Diencephalon (tissue), 1 donor: ENCODE measurements around the gene PCDHA7. TPM values are rescaled to one million over a fixed set of nuclear protein-coding genes. Genes with fewer than 3 reads are reported as not detected.

Experiments
- total RNA-seq: library from RNA; depleted of rRNA; stranded (reverse); fragments of >200 nt; gene quantifications from one replicate; pipeline ENCODE4 v1.2.3, GENCODE V29; 2014

The PCDHA7 gene
- total RNA-seq, 1 donor from 2014 or later: 15.2 TPM

Other genes starting within 250 kb of the PCDHA7 start
- gene CD14, start 201.1 kb upstream of the PCDHA7 start, total RNA-seq: 12.9 TPM
- gene TMCO6, start 194.8 kb upstream of the PCDHA7 start, total RNA-seq: 4.6 TPM
- 37.1 TPM for gene NDUFA2, start 186.6 kb upstream of the PCDHA7 start, total RNA-seq
- 78.4 TPM for gene IK, start 186.4 kb upstream of the PCDHA7 start, total RNA-seq
- gene WDR55, start 169.4 kb upstream of the PCDHA7 start, total RNA-seq: 13.4 TPM
- 0.69 TPM for gene DND1, start 160.7 kb upstream of the PCDHA7 start, total RNA-seq
- gene HARS1, start 142.9 kb upstream of the PCDHA7 start, total RNA-seq: 68.0 TPM
- gene HARS2, start 142.8 kb upstream of the PCDHA7 start, total RNA-seq: 28.1 TPM
- 42.9 TPM for gene ZMAT2, start 133.8 kb upstream of the PCDHA7 start, total RNA-seq
- gene PCDHA1, start 48.1 kb upstream of the PCDHA7 start, total RNA-seq: 13.8 TPM
- 10.4 TPM for gene PCDHA2, start 39.4 kb upstream of the PCDHA7 start, total RNA-seq
- gene PCDHA3, start 33.2 kb upstream of the PCDHA7 start, total RNA-seq: 20.1 TPM
- gene PCDHA4, start 27.2 kb upstream of the PCDHA7 start, total RNA-seq: 15.0 TPM
- 9.9 TPM for gene PCDHA5, start 12.7 kb upstream of the PCDHA7 start, total RNA-seq
- 26.3 TPM for gene PCDHA6, start 6.3 kb upstream of the PCDHA7 start, total RNA-seq
- gene PCDHA8, start 6.9 kb downstream of the PCDHA7 start, total RNA-seq: 9.5 TPM
- 11.3 TPM for gene PCDHA9, start 14.1 kb downstream of the PCDHA7 start, total RNA-seq
- 11.5 TPM for gene PCDHA10, start 21.6 kb downstream of the PCDHA7 start, total RNA-seq
- 22.8 TPM for gene PCDHA11, start 34.7 kb downstream of the PCDHA7 start, total RNA-seq
- 7.4 TPM for gene PCDHA12, start 41.0 kb downstream of the PCDHA7 start, total RNA-seq
- gene PCDHA13, start 47.9 kb downstream of the PCDHA7 start, total RNA-seq: 9.9 TPM
- 42.7 TPM for gene PCDHAC1, start 92.0 kb downstream of the PCDHA7 start, total RNA-seq
- gene PCDHAC2, start 132.2 kb downstream of the PCDHA7 start, total RNA-seq: 47.1 TPM
- 0.46 TPM for gene PCDHB1, start 217.1 kb downstream of the PCDHA7 start, total RNA-seq